Measurements from ENCODE around the gene ELMOD1. TPM values are rescaled to one million over a fixed set of nuclear protein-coding genes. Genes with fewer than 3 reads are reported as not detected.

ELMOD1 gene
- polyA plus RNA-seq, 1 donor = 3.5 TPM

GRCh38 chr11:107646783-107647182 lies 55.8 kb downstream of the ELMOD1 start:
- no peak for DNase-seq (ENCODE audit: low read depth)

- DNase-seq (ENCODE audit: low read depth) = no peak
Measured at GRCh38 chr11:107648242-107648641, 57.3 kb downstream of the ELMOD1 start.

- no peak for DNase-seq (ENCODE audit: low read depth)
Measured at GRCh38 chr11:107651672-107652071, 60.7 kb downstream of the ELMOD1 start.

DNA sequence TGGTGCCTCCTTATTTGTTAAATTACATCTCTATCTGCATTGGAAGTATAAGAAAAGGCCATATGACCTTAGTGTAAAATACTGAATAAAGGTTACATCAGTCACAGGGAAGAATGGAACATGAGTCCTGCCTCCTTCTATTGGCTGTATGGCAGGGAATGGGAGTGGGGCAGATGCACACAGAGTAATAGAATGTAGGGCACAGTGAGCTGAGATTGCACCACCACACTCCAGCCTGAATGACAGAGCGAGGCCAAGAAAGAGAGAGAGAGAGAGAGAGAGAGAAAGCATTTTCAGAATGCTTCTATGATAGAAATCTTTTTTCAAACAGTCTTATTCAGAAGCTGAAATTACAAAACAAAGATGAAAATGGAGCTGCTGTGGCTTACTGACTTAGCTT lies 62.1 kb downstream of the ELMOD1 start:
- DNase-seq (ENCODE audit: low read depth) = no peak

DNA sequence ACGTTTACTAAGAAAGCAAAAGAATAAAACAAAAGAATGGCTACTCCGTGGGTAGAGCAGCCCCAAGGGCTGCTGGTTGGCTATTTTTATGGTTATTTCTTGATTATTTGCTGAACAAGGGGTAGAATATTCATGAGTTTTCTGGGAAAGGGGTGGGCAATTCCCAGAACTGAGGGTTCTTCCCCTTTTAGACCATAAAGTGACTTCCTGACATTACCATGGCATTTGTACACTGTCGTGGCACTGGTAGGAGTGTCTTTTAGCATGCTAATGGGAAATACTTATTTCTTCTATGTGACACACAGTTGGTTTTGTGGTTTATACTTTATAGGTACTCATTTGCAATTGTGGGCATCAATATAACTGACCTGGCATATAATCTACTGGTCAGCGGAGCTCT lies 64.7 kb downstream of the ELMOD1 start:
- DNase-seq (ENCODE audit: low read depth) = no peak

DNA sequence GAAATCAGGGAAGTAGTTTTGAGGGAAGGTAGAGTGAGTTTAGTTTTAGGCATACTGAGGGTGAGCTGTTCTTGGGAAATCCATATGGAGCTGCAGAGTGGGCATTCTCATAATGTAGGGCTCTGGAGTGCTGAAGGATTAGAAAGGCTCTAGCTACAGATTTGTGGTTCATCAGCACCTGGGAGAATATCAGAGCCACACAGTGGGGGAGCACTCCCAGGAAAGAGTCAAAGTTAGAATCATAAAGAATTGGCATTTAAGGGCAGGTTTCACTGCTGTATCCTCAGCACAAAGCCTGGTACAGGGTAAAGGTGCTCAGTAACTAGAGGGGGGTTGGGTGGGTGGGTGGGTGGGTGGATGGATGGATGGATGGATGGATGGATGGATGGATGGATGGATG lies 68.4 kb downstream of the ELMOD1 start:
- DNase-seq (ENCODE audit: low read depth) = no peak

GRCh38 chr11:107660066-107660465 lies 69.1 kb downstream of the ELMOD1 start:
- no peak for DNase-seq (ENCODE audit: low read depth)

GRCh38 chr11:107661656-107662055 lies 70.7 kb downstream of the ELMOD1 start:
- no peak for DNase-seq (ENCODE audit: low read depth)

DNA sequence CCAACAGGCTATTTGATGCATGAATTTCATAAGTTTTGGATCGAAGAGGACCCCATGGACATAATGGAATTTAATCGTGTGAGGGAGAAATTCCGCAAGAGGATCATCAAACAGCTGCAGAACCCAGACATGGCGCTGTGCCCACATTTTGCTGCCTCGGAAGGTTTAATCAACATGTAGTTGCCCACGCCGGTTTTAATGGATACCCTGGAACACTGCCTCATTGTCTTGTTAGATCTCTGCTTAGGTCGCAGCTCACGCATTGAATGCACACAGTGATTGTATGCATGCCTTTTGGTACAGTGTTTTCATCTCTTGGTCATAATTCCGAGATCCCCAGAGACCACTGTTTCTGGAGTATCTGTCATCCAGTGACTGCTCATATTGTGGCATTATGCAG lies 74.1 kb downstream of the ELMOD1 start:
- no peak for DNase-seq (ENCODE audit: low read depth)

DNA sequence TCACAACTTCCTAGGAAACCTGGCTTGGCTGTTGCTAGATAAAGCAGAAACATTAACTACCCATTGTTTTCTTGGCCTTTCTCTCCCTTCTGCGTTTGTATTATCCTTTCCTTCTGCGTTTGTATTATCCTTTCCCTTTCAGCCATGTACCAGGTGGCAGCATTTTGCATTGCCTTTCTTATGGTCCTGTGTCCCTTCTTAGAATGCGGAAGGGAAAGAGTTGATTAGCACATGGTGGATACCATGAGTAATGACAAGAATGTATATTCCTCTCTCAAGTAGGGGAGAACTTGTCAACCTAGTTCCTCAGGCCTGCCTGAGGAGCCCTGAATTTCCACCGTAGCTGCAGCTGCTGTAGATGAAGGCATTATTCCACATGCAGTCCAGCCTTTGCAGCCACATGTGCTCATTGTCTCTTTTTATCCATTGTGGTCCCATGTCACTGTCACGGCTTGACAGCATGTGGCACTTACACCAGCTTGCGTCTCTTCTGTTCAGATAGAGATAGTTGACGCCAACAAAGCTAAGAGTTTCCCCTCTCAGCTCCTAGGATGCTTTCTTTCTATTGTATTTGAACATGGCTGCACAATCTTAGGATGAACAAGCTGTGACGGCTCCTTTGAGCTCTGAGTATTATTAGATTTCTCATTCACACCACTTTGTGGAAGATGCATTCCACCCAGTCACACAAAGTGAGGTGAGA lies 76.1 kb downstream of the ELMOD1 start:
- no peak for DNase-seq (ENCODE audit: low read depth)

DNA sequence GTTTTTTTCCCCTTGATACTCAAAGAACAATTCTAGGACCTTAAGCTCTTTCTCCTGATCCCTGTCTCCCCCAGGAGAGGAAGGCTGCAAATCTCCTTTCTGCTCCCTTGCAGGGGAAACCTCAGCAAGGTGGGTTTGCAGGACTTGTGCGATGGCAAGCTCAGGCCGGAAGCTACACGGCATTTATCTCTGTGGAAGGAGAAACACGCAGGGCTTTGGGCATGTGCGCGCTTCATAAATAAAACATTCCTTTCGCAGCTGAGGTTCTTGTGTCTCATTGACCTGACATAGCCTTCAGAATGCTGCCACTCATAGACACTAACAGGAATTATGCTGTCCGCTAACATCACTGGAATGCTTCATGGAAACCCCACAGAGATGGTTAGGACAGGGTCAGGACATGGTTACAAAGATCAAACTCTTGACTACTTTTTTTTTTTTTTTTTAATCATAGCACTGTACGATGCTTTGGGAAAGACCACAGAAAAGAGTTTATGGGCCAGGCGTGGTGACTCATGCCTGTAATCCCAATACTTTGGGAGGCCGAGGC lies 78.3 kb downstream of the ELMOD1 start:
- no peak for DNase-seq (ENCODE audit: low read depth)

DNA sequence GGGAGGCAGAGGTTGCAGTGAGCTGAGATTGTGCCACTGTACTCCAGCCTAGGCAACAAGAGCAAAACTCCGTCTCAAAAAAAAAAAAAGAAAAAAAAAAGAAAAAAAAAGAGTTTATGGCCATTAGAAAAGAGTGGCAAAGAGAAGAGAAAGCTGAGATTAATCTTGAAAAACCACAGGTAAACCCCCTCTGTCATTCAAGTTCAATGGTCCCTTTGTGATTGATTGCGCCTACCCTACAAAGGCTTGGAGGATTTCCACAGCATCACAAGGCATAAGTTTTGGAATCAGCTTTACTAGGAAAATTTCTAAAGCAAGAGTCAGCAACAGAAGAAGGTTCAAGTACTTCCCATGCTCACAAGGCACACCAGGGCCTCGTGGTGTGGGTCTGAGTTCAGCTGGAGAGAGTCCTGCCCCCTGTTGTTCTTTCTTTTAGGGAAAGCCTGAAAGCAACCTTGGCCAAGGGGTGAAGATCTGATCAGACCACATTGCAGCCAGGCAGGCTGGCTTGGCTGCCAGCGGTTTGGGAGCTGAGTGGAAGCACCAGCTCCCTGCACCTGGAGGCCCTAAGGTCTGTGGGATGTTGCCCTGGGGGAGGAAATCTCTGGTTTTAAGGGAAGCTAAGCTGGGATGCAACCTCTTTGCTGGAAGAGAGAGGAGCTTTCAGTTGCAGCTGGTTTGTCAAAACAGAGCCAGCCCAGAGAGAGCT lies 79.1 kb downstream of the ELMOD1 start:
- DNase-seq (ENCODE audit: low read depth) = no peak

DNA sequence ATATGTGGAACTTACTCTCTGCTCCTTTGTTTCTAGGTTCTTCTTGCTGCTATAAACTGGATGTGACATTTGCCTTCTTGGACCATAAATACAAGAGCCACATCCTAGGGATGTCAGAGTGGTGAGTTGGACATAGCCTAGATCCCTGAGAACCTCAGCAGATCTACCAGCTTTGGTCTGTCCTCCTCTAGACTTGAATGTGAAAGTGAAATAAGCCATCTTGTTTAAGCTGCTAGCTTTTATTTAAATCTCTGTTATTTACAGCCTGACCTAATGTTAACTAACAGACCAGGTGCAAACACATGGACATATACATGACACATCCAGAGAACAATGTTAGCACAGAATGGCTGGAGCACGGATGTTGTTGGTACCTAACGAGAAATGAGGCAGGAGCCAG lies 85.0 kb downstream of the ELMOD1 start:
- no peak for DNase-seq (ENCODE audit: low read depth)

DNA sequence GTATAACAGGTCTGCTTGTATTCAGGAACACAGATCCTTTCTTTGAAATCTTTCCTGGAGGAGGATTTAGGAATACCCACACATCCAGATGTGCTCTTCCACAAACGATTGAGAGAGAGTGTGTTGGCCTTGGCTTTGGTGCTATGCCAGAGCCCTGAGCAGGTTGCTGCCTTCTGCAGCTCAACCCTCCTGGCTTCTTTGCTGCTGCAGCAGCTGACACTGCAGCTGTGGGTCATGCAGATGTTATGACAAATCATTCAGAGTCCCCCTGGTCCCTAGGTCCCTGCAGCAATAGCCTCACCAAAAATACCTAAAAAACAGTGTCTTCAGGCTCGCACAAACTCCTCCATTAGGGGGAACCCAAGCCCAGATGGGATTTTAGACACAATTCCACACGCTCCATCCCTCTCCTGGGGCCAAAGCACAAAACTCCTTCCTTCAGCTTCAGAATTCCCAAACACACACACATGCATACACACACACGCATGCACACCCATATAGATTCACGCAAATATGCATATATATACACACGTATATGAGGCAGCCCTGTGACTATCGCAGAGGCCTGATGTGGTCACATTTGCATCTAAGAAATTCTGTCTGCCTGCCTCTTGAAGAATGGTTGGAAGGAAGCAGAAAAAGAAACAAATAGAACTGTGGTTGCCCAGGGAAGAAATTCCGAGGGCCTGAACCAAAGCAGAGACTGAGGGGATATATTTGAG lies 85.5 kb downstream of the ELMOD1 start:
- no peak for DNase-seq (ENCODE audit: low read depth)

- DNase-seq (ENCODE audit: low read depth) = no peak
Measured at GRCh38 chr11:107677924-107678631, 87.1 kb downstream of the ELMOD1 start.

DNA sequence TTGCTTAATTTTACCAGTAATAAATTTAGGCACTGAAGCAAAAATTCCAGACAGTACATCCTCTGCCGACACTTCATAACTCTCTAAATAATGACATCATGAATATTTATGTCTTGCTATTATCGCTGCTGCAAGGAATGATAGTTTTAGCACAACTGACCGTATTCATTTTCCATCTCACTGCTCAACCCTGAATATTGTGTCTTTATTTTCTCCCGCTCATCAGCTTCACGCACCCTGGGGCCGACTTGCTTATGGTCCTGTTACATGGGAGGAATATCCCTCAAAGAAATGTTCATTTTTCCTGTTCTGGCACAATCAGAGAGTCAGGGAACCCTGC lies 87.7 kb downstream of the ELMOD1 start:
- DNase-seq (ENCODE audit: low read depth) = no peak

DNA sequence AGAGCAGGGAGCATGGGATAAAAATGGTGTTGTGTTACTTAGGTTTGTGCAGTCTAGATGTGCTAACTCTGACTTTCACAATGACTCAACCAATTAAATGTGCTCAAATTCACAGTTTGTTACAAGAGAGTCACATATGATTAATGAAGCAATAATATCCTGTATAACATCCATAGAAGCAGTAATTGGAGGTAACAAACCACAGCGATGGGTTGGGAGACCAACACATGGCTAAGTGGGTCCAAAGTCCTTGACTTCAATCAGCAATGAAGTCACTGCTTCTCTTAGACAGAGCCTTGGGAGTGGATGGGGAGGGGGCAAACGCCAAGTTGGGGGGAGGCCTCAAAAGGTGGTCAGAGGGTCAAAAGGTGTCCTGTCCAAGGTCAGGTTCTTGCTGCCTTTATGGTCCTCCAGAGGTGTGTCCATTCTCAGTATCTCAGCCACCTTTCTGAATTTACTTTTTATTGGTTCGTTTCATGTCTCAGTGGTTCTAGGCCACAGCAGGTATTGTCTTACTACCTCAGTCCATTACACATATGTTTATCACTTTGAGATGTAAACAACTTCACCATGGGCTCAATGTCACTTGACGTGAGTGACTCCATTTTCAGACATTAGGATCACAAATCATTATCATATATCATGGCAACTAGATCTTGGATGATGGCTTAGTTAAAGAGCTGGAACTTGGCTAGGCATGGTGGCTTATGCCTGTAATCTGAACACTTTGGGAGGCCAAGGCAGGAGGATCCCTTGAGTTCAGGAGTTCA lies 88.5 kb downstream of the ELMOD1 start:
- DNase-seq (ENCODE audit: low read depth) = no peak

DNA sequence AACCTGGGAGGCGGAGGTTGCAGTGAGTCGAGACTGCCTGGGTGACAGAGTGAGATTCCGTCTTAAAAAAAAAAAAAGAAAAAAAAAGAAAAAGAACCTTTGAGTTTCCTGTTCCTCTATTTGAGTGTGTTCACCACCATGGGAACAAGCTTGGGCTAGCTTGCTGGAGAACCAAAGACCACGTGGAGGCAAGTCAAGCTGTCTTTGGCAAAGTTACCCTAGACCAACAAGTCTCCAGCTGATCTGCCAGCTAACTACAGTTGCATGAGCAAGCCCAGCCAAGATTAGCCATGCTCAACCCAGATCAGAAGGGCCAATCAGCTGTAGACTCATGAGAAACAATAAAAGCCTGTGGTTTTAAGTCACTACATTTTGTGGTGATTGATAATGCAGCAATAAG lies 91.2 kb downstream of the ELMOD1 start:
- DNase-seq (ENCODE audit: low read depth) = no peak

- DNase-seq (ENCODE audit: low read depth) = no peak
Measured at GRCh38 chr11:107682572-107682971, 91.6 kb downstream of the ELMOD1 start.

DNA sequence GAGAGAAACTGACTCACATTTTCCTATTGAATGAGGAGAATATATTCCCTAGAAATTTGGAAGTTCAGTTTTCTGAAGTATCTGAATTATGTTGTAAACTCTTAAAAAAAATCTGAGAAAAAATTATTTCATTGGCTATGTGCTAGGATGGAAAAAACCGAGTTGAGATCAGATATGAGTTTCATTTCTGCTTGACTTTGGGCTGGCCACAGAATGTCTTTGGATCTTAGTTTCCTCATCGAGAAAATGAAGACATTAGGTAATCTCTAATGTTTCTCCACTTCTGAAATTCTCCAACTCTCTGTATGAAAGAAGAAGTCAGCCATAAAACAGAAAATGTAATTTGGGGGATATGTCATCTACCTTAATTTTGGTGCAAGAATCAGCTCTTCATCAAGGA lies 92.1 kb downstream of the ELMOD1 start:
- no peak for DNase-seq (ENCODE audit: low read depth)

- DNase-seq (ENCODE audit: low read depth) = no peak
Measured at GRCh38 chr11:107683807-107684206, 92.9 kb downstream of the ELMOD1 start.
